Femur (tissue), 1 donor: ENCODE data around the gene TARS1.
A peak's percentile ranks its signal among the peaks of the same experiment; 100 is the strongest.

ENCODE experiments used
- DNase-seq: peaks from one replicate; pipeline ENCODE4 v3.0.0-alpha.2; 2017

The TARS1 gene

DNA sequence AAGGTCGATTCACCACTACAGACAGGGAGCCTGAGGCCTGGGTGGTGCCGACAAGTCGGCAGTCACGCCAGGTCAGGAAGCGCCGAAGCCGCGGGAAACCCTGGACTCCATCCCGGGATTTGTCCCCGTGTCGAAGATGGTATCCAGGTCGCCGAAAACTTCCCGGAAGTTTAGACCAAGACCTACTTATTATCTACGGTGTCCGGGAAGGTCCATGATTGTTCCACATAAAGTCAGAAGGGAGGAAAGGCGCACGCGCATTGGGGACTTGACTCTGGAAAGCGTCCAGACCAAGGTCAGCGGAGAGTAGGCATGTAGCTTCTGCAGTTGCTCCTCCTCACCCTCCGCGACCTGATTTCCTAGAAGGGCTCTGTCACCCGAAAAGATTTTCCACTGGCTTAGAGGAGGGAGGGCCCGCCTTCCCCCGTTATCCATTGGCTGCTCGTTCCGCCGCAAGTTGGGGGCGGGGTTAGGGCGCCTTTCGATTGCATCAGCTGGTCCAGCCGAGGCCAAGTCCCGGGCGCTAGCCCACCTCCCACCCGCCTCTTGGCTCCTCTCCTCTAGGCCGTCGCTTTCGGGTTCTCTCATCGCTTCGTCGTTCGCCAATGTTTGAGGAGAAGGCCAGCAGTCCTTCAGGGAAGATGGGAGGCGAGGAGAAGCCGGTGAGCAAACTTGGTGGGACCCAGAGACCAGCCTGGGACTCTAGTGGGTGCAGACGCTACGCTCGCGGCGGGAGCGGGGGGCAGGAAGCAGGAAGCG lies at the start of gene TARS1:
TSS of gene TARS1 (plus strand) at position 484 of the 759 bp plus-strand sequence. CDS start at position 606, 122 bp downstream.
- peak; percentile 100 for DNase-seq

- no peak for DNase-seq
These were observed 42.3 kb upstream of the TARS1 start for GRCh38 chr5:33398501-33398900.

- no peak for DNase-seq
These were observed 40.1 kb upstream of the TARS1 start for GRCh38 chr5:33400675-33401074.

DNA sequence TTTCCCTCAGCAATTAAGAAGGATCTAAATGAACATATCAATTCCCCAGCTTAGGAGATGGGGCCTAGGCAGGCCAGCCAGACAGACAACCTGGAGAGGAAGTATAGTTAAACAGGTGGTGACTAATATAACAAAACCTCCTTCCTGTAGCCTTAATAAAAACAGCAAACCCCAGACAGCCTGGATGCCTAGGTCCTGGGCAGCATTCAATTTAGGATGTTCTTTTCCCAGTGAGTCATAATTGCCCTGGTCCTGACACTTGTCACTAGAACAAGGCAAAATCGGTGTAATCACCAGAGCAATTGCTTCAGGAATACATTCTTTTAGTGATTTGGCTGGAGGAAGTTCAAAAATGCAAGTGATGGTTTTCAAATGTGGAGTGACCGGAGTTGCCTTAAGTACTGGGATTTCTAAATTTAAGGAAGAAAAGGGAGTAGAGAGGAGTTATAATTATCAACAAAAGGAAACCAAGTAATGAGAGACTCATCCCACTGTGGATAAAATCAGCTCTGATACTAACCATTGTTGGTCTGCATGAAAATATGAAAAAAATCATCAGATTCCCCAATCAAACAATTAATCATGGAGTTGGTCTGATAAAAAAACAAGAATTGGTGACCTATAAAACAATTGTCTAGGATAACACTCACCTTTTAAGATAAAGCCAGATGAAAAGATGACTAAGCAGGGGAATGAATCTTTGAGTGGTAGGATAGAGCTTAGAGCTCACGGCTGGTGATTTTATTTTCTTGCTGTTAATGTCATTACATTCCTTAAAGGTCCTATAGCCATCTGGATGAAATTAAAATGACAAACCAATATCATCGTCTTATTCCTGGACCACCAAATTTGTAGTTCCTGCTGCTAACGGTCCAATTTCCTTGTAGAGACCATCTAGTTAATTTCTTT lies 39.0 kb upstream of the TARS1 start:
- DNase-seq: no peak

- DNase-seq: no peak
These were observed 37.6 kb upstream of the TARS1 start for GRCh38 chr5:33403187-33403586.

GRCh38 chr5:33408816-33409215 lies 31.9 kb upstream of the TARS1 start:
- DNase-seq: peak; percentile 36

DNA sequence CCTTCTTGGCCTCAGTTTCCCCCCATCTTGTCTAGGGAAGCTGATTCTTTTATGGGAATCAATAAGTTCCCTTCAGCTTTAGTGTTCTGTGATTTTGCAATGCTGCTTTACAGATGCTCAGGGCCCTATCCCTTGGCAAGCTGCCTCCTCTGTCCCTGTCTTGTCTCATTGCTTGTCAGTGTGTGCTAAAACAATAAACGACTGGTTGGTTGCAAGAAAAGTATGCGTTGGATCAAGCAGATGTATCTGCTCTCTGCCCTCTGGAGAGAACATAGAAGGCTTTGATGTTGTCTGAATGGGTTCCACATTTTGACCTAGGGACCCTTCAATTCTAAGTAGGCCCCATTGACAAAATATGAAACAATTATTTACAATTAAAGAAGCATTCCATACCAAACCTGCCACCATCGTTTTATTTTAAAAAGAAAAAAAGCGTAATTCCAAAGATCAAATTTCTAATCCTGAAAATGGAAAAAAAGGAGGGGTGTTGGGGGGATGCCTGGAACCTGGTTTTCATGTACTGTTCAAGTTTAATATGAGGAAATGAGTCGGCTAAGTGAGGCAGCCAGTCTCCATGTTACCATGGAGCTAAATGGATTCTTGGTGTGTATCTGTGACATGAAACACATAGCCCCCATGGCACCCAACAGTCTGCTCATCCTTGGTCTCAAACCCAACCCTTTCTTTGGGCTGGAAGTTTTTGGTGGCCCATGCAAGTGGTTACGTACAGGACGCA lies 31.2 kb upstream of the TARS1 start:
- DNase-seq: peak; percentile 33

DNA sequence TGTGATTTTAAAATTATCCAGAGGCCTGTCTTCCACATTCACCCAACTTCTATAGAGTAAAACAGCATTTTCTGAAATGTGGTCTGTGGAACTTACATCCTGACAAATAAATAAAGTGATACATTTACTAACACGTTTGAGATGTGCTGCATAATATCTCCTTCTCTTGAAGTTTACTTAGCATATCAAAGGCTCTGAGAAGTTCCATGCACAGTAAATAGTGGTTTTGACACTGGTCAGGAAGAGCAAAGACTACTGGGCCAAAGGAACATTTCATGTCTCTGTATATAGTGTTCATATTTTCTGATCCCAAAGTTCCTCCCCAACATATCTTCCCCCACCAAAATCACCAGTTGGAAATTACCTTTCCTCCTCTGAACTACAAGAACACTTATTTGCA lies 30.5 kb upstream of the TARS1 start:
- DNase-seq: no peak

DNA sequence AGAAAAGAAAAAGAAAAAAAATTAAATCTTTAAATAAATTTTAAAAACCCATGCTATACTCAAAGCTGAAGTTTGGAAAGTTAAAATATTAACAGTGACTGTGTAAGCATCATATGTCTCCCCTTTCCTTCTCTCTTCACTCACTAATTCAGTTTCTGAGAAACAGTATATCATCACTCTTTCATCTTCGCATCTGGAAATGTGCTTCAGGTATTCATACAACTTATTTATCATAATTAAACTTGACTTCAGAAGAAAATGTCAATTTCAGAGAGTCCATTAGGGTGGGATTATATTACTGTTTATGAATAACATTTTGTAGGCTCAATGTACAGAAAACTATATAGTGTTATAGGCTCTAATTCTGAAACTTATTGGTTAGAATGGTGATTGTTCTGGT lies 29.3 kb upstream of the TARS1 start:
- no peak for DNase-seq

DNA sequence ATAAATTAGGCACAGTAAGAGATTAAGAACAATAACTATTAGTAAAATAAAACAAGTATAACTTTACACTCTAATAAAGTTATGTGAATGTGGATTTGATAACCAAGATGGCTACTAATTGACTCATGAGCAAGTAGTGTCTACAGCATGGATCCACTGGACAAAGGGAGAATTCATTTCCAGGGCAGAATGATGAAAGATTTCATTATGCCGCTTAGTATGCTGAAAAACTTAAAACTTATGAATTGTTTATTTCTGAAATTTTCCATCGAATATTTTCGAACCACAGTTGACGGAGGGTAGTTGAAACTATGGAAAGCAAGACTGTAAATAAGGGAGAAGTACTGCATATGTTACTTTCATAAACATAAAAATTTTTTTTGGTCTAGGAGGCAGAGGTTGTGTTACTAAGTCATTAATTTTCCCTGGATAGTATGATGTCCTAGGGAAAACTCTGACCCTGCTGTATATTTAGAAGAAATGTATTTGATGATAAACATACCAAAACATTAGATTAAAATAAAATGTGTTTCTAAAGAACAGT lies 24.9 kb upstream of the TARS1 start:
- no peak for DNase-seq

GRCh38 chr5:33417632-33418031 lies 23.1 kb upstream of the TARS1 start:
- no peak for DNase-seq

DNA sequence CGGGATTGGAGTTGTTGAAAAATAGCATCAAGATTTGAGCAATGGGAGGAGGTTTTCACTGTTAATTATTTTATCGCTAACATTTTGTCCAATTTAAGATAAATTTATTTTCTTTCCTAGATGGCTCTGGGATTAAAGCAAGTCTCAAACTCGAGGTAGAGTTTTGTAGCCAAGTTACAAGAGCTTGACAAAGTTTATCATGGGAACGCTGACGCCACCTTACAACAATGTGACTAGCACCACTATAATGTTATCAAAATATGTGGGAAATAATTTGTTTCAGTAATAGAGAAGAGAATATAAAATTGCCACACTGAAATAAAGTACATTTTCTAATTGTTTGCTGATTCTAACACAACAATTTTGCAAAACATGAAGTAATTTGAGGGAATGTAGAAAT lies 19.8 kb upstream of the TARS1 start:
- no peak for DNase-seq

DNA sequence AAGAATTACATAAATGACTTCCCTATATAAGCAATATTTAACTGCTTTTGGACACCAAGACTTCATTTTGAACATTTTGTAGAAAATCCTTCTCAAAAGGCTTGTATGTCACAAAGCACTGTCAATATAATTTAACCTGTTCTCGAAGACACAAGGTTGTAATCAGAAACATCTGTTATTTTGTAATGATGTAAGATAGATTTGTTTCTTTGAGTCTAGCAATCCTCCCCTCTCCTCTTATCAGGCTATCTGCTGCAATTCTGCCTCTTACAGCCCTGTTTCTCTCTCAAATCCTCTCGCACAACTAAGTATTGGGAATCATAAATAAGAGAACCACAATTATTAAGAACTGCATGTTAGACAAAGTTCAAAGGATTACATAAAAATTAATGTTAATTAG lies 18.6 kb upstream of the TARS1 start:
- no peak for DNase-seq

- no peak for DNase-seq
These were observed 17.6 kb upstream of the TARS1 start for GRCh38 chr5:33423018-33423630.

DNA sequence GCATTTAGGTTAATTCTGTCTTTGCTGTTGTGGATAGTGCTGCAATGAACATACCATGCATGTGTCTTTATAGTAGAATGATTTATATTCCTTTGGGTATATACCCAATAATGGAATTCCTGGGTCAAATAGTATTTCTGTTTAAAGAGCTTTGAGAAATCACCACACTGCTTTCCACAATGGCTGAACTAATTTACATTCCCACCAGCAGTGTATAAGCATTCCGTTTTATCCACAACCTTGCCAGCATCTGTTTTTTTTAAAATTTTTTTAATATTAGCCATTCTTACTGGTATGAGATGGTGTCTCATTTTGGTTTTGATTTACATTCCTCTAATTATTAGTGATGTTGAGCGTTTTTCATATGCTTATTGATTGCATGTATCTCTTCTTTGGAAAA lies 15.5 kb upstream of the TARS1 start:
- no peak for DNase-seq

GRCh38 chr5:33430983-33431382 lies 9.8 kb upstream of the TARS1 start:
- DNase-seq: no peak

GRCh38 chr5:33432656-33433055 lies 8.1 kb upstream of the TARS1 start:
- no peak for DNase-seq

DNA sequence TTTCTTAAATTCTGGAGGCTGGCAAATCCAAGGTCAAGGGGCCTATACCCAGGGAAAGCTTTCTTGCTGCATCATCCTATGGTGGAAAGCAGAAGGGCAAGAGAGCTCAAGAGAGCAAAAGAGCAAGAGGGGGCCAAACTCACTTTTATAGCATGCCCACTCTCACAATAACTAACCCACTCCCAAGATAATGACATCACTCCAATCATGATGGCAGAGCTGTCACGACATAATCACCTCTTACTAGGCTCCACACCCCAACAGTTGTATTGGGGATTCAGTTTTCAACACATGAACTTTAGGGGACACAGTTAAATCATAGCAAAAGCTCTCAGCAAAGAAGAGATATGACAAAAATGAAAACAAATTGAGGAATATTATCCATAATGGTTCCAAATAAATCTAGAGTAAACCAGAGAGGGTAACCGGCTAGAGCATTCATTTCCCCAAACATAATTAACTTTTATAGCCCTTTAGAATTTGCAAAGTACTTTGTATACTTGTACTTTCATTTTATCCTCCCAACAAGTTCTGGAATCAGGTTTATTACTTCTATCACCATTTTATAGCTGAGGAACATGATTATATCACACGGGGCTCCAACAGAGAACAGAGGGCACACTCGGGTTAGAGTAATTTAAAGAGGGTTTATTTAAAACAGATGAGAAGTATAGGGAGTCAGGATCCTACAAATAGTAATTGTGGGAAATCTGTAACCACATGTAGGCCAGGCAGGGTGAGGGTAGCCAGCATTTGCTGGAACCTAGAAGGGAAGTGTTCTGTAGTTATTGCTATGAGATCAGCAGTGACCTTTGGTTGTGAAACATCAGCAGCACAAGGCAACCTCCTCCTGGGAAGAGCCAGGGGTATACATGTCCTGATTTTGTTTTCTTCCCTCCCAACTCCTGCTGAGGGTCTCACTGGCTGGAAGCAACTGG lies 7.2 kb upstream of the TARS1 start:
- no peak for DNase-seq

DNA sequence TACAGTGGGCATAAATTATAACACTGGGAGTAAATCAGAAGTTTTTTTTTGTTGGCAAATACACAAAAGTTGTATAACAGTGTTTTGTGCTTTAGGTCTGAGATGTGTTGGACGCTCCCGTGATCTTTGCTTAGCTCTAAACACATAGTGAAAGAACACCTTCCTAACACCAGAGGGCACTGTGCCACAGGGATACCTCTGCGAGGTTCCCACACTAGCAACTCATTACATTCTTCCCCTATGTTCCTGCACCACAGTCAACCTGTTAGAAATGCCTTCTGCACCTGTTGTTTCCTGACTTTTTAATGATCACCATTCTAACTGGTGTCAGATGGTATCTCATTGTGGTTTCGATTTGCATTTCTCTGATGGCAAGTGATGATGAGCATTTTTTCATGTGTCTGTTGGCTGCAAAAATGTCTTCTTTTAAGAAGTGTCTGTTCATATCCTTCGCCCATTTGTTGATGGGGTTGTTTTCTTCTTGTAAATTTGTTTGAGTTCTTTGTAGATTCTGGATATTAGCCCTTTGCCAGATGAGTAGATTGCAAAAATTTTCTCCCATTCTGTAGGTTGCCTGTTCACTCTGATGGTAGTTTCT lies 4.8 kb upstream of the TARS1 start:
- DNase-seq: peak; percentile 72

GRCh38 chr5:33438996-33439395 lies 1.8 kb upstream of the TARS1 start:
- DNase-seq: no peak

GRCh38 chr5:33439905-33440481 lies 772 bp upstream of the TARS1 start:
- no peak for DNase-seq
